HEK293 (cell line): Measurements from ENCODE around the gene PKNOX2.

Experiments
- CTCF ChIA-PET: fragments of 350-600 bp; formaldehyde crosslinking; extraction: SDS; loops from one replicate; lab custom pipeline; 2021; ENCODE audit warnings: antibody characterized with exemption; lab: Yijun Ruan, JAX
- POLR2A ChIA-PET: fragments of 300-600 bp; formaldehyde crosslinking; extraction: SDS; loops from one replicate; lab custom pipeline; 2020; ENCODE audit warnings: antibody characterized with exemption, inconsistent platforms; lab: Yijun Ruan, JAX
- H3K27ac ChIP-seq: fragments of 200-500 bp; sonication (Bioruptor generic); 2 replicates; pipeline ENCODE4 v1.5.1; 2014; ENCODE audit warnings: low read depth, low read length, control low read depth, inconsistent platforms; ENCODE audit errors: extremely low read depth
- H3K36me3 ChIP-seq, 2 experiments: fragments of 200-500 bp in 1 of 2; sonication (Bioruptor generic) in 1 of 2; 1 replicate in 1 of 2; 2 replicates in 1 of 2; pipeline ENCODE4 v1.5.1; 2014 to 2017; ENCODE audit warnings: inconsistent platforms in 2 of 2, low read length in 2 of 2; ENCODE audit not compliant: control insufficient read depth in 2 of 2, insufficient read depth in 1 of 2
- H3K4me1 ChIP-seq: fragments of 200-500 bp; sonication (Bioruptor generic); 2 replicates; pipeline ENCODE4 v1.5.1; 2014; ENCODE audit warnings: mild to moderate bottlenecking, low read length, inconsistent platforms; ENCODE audit not compliant: control insufficient read depth, insufficient read depth
- H3K4me3 ChIP-seq: 2 replicates; pipeline ENCODE4 v1.5.1; 2011; ENCODE audit warnings: low read depth, mild to moderate bottlenecking, control low read depth, low read length, moderate library complexity
- H3K9me3 ChIP-seq: fragments of 200-500 bp; sonication (Bioruptor generic); 2 replicates; pipeline ENCODE4 v1.5.1; 2014; ENCODE audit warnings: low read depth, low read length, inconsistent platforms; ENCODE audit not compliant: control insufficient read depth, insufficient read depth
- GLI2 ChIP-seq: fragments of 450-650 bp; formaldehyde crosslinking; IDR thresholded peaks from 2 replicates; pipeline ENCODE4; 2017; ENCODE audit warnings: missing biosample characterization, missing genetic modification characterization, low read depth, borderline replicate concordance
- GLIS1 ChIP-seq: fragments of 450-650 bp; formaldehyde crosslinking; IDR thresholded peaks from 2 replicates; pipeline ENCODE4 v1.5.1; 2016; ENCODE audit warnings: missing biosample characterization, missing genetic modification characterization
- PRDM1 ChIP-seq: fragments of 450-650 bp; formaldehyde crosslinking; IDR thresholded peaks from 2 replicates; pipeline ENCODE4; 2016; ENCODE audit warnings: missing biosample characterization, missing genetic modification characterization
- SETDB1 ChIP-seq: IDR thresholded peaks from one replicate; pipeline ENCODE4 v1.6.1; 2017; ENCODE audit warnings: mild to moderate bottlenecking, low read length, moderate library complexity, mixed read lengths; ENCODE audit not compliant: insufficient read length
- ZBTB6 ChIP-seq: fragments of 450-650 bp; formaldehyde crosslinking; IDR thresholded peaks from 2 replicates; pipeline ENCODE4 v1.5.1; 2017; ENCODE audit warnings: missing biosample characterization, missing genetic modification characterization
- ZNF133 ChIP-seq: fragments of 450-650 bp; formaldehyde crosslinking; IDR thresholded peaks from 2 replicates; pipeline ENCODE4 v1.5.1; 2016; ENCODE audit warnings: missing biosample characterization, missing genetic modification characterization
- ZNF169 ChIP-seq: fragments of 450-650 bp; formaldehyde crosslinking; IDR thresholded peaks from 2 replicates; pipeline ENCODE4 v1.5.1; 2016; ENCODE audit warnings: missing biosample characterization, missing genetic modification characterization
- ZNF214 ChIP-seq: fragments of 450-650 bp; formaldehyde crosslinking; IDR thresholded peaks from 2 replicates; pipeline ENCODE4 v1.5.1; 2017; ENCODE audit warnings: missing biosample characterization, mild to moderate bottlenecking, missing genetic modification characterization, borderline replicate concordance
- ZNF24 ChIP-seq: fragments of 450-650 bp; formaldehyde crosslinking; IDR thresholded peaks from 2 replicates; pipeline ENCODE4 v1.5.1; 2016; ENCODE audit warnings: missing biosample characterization, missing genetic modification characterization
- ZNF26 ChIP-seq: fragments of 450-650 bp; formaldehyde crosslinking; IDR thresholded peaks from 2 replicates; pipeline ENCODE4 v1.5.1; 2016; ENCODE audit warnings: missing biosample characterization, missing genetic modification characterization
- ZNF311 ChIP-seq: fragments of 450-650 bp; formaldehyde crosslinking; IDR thresholded peaks from 2 replicates; pipeline ENCODE4 v1.5.1; 2017; ENCODE audit warnings: missing biosample characterization, missing genetic modification characterization, borderline replicate concordance
- ZNF391 ChIP-seq: fragments of 450-650 bp; formaldehyde crosslinking; IDR thresholded peaks from 2 replicates; pipeline ENCODE4 v1.5.1; 2016; ENCODE audit warnings: low read depth, missing biosample characterization, missing genetic modification characterization, borderline replicate concordance
- ZNF513 ChIP-seq: fragments of 450-650 bp; IDR thresholded peaks from 2 replicates; pipeline ENCODE4 v1.5.1; 2018; ENCODE audit warnings: missing biosample characterization, missing genetic modification characterization
- ZNF585B ChIP-seq: fragments of 450-650 bp; formaldehyde crosslinking; IDR thresholded peaks from 2 replicates; pipeline ENCODE4 v1.5.1; 2016; ENCODE audit warnings: missing biosample characterization, missing genetic modification characterization
- ZNF600 ChIP-seq: fragments of 450-650 bp; formaldehyde crosslinking; IDR thresholded peaks from 2 replicates; pipeline ENCODE4 v1.5.1; 2016; ENCODE audit warnings: missing biosample characterization, missing genetic modification characterization
- ZNF626 ChIP-seq: fragments of 450-650 bp; sonication (Bioruptor Pico); formaldehyde crosslinking; IDR thresholded peaks from 2 replicates; pipeline ENCODE4 v1.5.1; 2018; ENCODE audit warnings: missing biosample characterization, missing genetic modification characterization, inconsistent platforms
- ZNF658 ChIP-seq: fragments of 450-650 bp; formaldehyde crosslinking; IDR thresholded peaks from 2 replicates; pipeline ENCODE4; 2016; ENCODE audit warnings: missing biosample characterization, missing genetic modification characterization
- ZNF677 ChIP-seq: fragments of 450-650 bp; IDR thresholded peaks from 2 replicates; pipeline ENCODE4 v1.5.0; 2018; ENCODE audit warnings: missing biosample characterization, mild to moderate bottlenecking, missing genetic modification characterization, moderate library complexity
- ZSCAN30 ChIP-seq: fragments of 450-650 bp; IDR thresholded peaks from 2 replicates; pipeline ENCODE4 v1.5.1; 2018; ENCODE audit warnings: missing biosample characterization, mild to moderate bottlenecking, missing genetic modification characterization, moderate library complexity
- TF ChIP-seq, protein P1 (sequence below): fragments of 450-650 bp; formaldehyde crosslinking; IDR thresholded peaks from 2 replicates; pipeline ENCODE4 v1.5.1; 2016; ENCODE audit warnings: missing biosample characterization, missing genetic modification characterization

The PKNOX2 gene

GRCh38 chr11:125141178-125141577 is 23.4 kb upstream of the PKNOX2 start:
- no peaks in the 10 kb centered on the region for H3K4me1 ChIP-seq
- H3K4me3 ChIP-seq = no peak overlapping the region
- no peak for TF ChIP-seq ZNF169 (tag by site-specific recombination)
- TF ChIP-seq ZNF214 (tag by site-specific recombination) = no peak
- no peak for TF ChIP-seq SETDB1
- TF ChIP-seq GLIS1 = no peak
- no peak for TF ChIP-seq ZNF133 (tag by site-specific recombination)
- TF ChIP-seq ZNF585B (tag by site-specific recombination) = no peak
- TF ChIP-seq, protein P1, sequence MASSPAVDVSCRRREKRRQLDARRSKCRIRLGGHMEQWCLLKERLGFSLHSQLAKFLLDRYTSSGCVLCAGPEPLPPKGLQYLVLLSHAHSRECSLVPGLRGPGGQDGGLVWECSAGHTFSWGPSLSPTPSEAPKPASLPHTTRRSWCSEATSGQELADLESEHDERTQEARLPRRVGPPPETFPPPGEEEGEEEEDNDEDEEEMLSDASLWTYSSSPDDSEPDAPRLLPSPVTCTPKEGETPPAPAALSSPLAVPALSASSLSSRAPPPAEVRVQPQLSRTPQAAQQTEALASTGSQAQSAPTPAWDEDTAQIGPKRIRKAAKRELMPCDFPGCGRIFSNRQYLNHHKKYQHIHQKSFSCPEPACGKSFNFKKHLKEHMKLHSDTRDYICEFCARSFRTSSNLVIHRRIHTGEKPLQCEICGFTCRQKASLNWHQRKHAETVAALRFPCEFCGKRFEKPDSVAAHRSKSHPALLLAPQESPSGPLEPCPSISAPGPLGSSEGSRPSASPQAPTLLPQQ = no peak
- no peak for TF ChIP-seq ZNF391 (tag by site-specific recombination)
- TF ChIP-seq ZNF626 (tag by site-specific recombination) = no peak
- TF ChIP-seq ZNF26 (tag by site-specific recombination) = no peak
- TF ChIP-seq ZNF677 (tag by site-specific recombination) = no peak
- no peak for TF ChIP-seq GLI2 (tag by site-specific recombination)
- TF ChIP-seq ZNF658 (tag by site-specific recombination) = no peak
- TF ChIP-seq PRDM1 = no peak
- TF ChIP-seq ZNF24 (tag by site-specific recombination) = no peak
- TF ChIP-seq ZNF600 (tag by site-specific recombination) = no peak
- no peak for TF ChIP-seq ZSCAN30 (tag by site-specific recombination)
- no peak for TF ChIP-seq ZBTB6 (tag by site-specific recombination)
- TF ChIP-seq ZNF311 (tag by site-specific recombination) = no peak
- TF ChIP-seq ZNF513 = no peak
- no peak overlapping the region for H3K27ac ChIP-seq
- CTCF ChIA-PET = interaction anchor here (0.5 to 6.2 kb wide), 30 partner anchors 9 to 1071 kb away, joined by 3 to 83 read pairs (median 4); partner anchors contain the start of genes SLC37A2 and TMEM218
- no peaks in the 10 kb centered on the region for H3K9me3 ChIP-seq
- no peaks in the 10 kb centered on the region for H3K36me3 ChIP-seq
- POLR2A ChIA-PET = interaction anchor here (1.1 to 1.2 kb wide), 2 partner anchors 12 to 29 kb away, joined by 3 to 5 read pairs; partner anchors contain the start of gene TMEM218
